ENCODE measurements around the gene CEP83. TPM values are rescaled to one million over a fixed set of nuclear protein-coding genes. Genes with fewer than 3 reads are reported as not detected.

CEP83 gene
- polyA plus RNA-seq, 1 donor (not counting 4 experiments of a cell fraction or from before 2014, with no cell fraction given): 9.5 TPM

DNA sequence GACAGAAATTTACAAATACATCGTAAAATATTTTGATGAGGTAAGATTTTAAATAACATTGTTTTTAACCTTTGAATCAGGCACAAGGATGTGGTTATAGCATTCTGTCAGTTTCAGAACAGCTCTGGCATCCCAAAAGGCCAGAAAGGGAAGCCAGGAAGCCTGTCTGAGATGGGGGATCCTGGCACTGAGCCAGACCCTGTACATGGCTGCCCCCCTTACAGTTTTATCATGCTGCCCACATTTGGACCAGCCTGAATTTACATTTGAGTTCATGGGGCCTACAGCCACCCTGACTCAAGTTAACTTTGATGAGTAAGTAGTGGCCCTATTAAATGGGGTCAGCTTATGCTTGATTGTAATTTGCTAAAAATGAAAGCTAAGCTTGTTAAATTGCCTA lies 155.7 kb downstream of the CEP83 start:
- Histone ChIP-seq H3K36me3 (ENCODE audit: control insufficient read depth in 2 of 2, extremely low read depth in 1 of 2, insufficient read depth in 2 of 2, low read length in 2 of 2) (peaks cover 5 to 6% of the 10 kb centered on the region in 2 experiments), H3K79me2 (ENCODE audit: control insufficient read depth, insufficient read depth, low read length) (no peaks in the 10 kb centered on the region), H2AFZ (ENCODE audit: control insufficient read depth, low read length) (no peak overlapping the region), H3K9me1 (ENCODE audit: control insufficient read depth, extremely low read depth, insufficient read depth, low read length) (no peaks in the 10 kb centered on the region), H3K9ac (ENCODE audit: control insufficient read depth, extremely low read depth, insufficient read depth, low read length) (no peak overlapping the region), H3K27ac (ENCODE audit: control insufficient read depth, insufficient read depth, low read length) (no peak overlapping the region), H3K27me3 (ENCODE audit: control insufficient read depth, extremely low read depth, insufficient read depth, low read length) (no peaks in the 10 kb centered on the region), H3K4me2 (ENCODE audit: control insufficient read depth, extremely low read depth, insufficient read depth, low read depth, low read length) (no peak overlapping the region), H3K4me3 (ENCODE audit: control insufficient read depth in 2 of 3, extremely low read depth in 1 of 3, insufficient read depth in 2 of 3, low read depth in 1 of 3, low read length in 3 of 3) (no peak overlapping the region), H3K4me1 (ENCODE audit: control insufficient read depth, extremely low read depth, insufficient read depth, low read length) (no peaks in the 10 kb centered on the region), H4K20me1 (ENCODE audit: control insufficient read depth, extremely low read depth, insufficient read depth, low read length) (no peaks in the 10 kb centered on the region), H3K9me3 (ENCODE audit: control insufficient read depth, low read depth, low read length) (no peaks in the 10 kb centered on the region)
- no peak for DNase-seq (ENCODE audit: low read depth, low spot score)
- TF ChIP-seq EZH2 (IDR thresholded peaks at IDR 0.05; ENCODE audit: low read length): no peak
- TF ChIP-seq, protein P1, sequence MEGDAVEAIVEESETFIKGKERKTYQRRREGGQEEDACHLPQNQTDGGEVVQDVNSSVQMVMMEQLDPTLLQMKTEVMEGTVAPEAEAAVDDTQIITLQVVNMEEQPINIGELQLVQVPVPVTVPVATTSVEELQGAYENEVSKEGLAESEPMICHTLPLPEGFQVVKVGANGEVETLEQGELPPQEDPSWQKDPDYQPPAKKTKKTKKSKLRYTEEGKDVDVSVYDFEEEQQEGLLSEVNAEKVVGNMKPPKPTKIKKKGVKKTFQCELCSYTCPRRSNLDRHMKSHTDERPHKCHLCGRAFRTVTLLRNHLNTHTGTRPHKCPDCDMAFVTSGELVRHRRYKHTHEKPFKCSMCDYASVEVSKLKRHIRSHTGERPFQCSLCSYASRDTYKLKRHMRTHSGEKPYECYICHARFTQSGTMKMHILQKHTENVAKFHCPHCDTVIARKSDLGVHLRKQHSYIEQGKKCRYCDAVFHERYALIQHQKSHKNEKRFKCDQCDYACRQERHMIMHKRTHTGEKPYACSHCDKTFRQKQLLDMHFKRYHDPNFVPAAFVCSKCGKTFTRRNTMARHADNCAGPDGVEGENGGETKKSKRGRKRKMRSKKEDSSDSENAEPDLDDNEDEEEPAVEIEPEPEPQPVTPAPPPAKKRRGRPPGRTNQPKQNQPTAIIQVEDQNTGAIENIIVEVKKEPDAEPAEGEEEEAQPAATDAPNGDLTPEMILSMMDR (optimal IDR thresholded peaks at IDR 0.05 in 1 of 3, IDR thresholded peaks at IDR 0.05 in 1 of 3, conservative IDR thresholded peaks at IDR 0.05 in 1 of 3; ENCODE audit: extremely low read depth in 1 of 3, insufficient read depth in 2 of 3, low read length in 3 of 3): no peak
- no peak for FAIRE-seq
- dilution Hi-C loops (cut with MboI; ENCODE audit: extremely low pct_ligation_motif_present, low sequenced_read_pairs): no loop called here

DNA sequence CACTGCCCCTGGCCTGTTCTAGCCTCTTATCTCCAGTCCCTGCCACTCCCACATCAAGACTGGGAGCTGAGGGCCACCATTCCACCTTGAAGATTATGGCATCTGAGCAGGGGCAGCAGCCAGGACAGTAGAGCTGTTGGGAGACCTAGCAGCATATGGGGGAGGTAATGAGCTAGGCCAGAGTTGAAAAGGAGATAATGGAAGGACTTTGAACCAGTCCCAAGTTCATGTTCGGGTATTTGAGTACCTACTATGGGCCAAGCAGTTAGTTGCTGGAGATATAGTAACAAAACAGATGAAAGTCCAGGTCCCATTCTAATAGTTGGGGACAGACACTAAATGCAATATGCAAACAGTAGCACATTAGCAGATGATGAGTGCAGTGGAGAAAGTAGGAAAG lies 159.8 kb downstream of the CEP83 start:
- dilution Hi-C loops (cut with MboI; ENCODE audit: extremely low pct_ligation_motif_present, low sequenced_read_pairs): no loop called here
- Histone ChIP-seq H3K27me3 (ENCODE audit: control insufficient read depth, extremely low read depth, insufficient read depth, low read length) (no peaks in the 10 kb centered on the region), H3K9me1 (ENCODE audit: control insufficient read depth, extremely low read depth, insufficient read depth, low read length) (no peaks in the 10 kb centered on the region), H3K36me3 (ENCODE audit: control insufficient read depth in 2 of 2, extremely low read depth in 1 of 2, insufficient read depth in 2 of 2, low read length in 2 of 2) (peaks cover 0 to 6% of the 10 kb centered on the region in 2 experiments), H2AFZ (ENCODE audit: control insufficient read depth, low read length) (no peak overlapping the region), H3K9ac (ENCODE audit: control insufficient read depth, extremely low read depth, insufficient read depth, low read length) (no peak overlapping the region), H3K9me3 (ENCODE audit: control insufficient read depth, low read depth, low read length) (no peaks in the 10 kb centered on the region), H3K27ac (ENCODE audit: control insufficient read depth, insufficient read depth, low read length) (no peak overlapping the region), H4K20me1 (ENCODE audit: control insufficient read depth, extremely low read depth, insufficient read depth, low read length) (no peaks in the 10 kb centered on the region), H3K4me3 (ENCODE audit: control insufficient read depth in 2 of 3, extremely low read depth in 1 of 3, insufficient read depth in 2 of 3, low read depth in 1 of 3, low read length in 3 of 3) (no peak overlapping the region), H3K4me2 (ENCODE audit: control insufficient read depth, extremely low read depth, insufficient read depth, low read depth, low read length) (no peak overlapping the region), H3K4me1 (ENCODE audit: control insufficient read depth, extremely low read depth, insufficient read depth, low read length) (no peaks in the 10 kb centered on the region), H3K79me2 (ENCODE audit: control insufficient read depth, insufficient read depth, low read length) (no peaks in the 10 kb centered on the region)
- TF ChIP-seq, protein P1 (optimal IDR thresholded peaks at IDR 0.05 in 1 of 3, IDR thresholded peaks at IDR 0.05 in 1 of 3, conservative IDR thresholded peaks at IDR 0.05 in 1 of 3; ENCODE audit: extremely low read depth in 1 of 3, insufficient read depth in 2 of 3, low read length in 3 of 3): no peak
- TF ChIP-seq EZH2 (IDR thresholded peaks at IDR 0.05; ENCODE audit: low read length): no peak
- FAIRE-seq: no peak
- no peak for DNase-seq (ENCODE audit: low read depth, low spot score)
